ENCODE results near the gene CDHR2. TPM values are rescaled to one million over a fixed set of nuclear protein-coding genes. Genes with fewer than 3 reads are reported as not detected.
"Not testable (repeated sequence)": the region's sequence is repeated elsewhere in the genome, so short reads cannot be mapped to it uniquely, and the experiment has no call there.

The CDHR2 gene
- total and polyA plus RNA-seq, 3 donors from 2014 or later, result 32.0 to 60.5 (median 39.8) TPM

DNA sequence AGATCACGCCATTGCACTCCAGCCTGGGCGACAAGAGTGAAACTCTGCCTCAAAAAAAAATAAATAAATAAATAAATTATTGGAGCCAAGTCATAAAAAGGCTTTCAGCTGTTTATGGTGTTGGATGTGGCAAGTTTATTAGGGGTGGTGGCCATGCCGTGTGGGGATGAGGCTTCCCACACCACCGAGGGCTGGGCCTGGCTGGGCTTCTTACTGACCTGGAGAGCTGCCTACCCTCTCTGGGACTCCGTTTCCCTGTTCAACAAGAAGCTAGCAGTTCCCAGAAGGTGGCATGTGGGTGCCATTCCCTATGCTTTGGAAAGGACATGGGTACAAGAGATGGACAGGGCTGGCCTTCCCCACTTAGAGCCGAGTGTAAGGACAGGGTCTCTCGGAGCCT lies 38.3 kb downstream of the CDHR2 start:
- Histone ChIP-seq H3K4me3 (no peak overlapping the region), H3K27me3 (no peaks in the 10 kb centered on the region), H3K27ac (no peak overlapping the region), H3K9me3 (no peaks in the 10 kb centered on the region), H3K36me3 (ENCODE audit: low read depth, missing control alignments) (no peaks in the 10 kb centered on the region), H3K4me1 (no peaks in the 10 kb centered on the region)
- 82 to 85% methylated on average over 7 of the region's 7 CpGs for WGBS, 2 donors
- TF ChIP-seq, protein P1, sequence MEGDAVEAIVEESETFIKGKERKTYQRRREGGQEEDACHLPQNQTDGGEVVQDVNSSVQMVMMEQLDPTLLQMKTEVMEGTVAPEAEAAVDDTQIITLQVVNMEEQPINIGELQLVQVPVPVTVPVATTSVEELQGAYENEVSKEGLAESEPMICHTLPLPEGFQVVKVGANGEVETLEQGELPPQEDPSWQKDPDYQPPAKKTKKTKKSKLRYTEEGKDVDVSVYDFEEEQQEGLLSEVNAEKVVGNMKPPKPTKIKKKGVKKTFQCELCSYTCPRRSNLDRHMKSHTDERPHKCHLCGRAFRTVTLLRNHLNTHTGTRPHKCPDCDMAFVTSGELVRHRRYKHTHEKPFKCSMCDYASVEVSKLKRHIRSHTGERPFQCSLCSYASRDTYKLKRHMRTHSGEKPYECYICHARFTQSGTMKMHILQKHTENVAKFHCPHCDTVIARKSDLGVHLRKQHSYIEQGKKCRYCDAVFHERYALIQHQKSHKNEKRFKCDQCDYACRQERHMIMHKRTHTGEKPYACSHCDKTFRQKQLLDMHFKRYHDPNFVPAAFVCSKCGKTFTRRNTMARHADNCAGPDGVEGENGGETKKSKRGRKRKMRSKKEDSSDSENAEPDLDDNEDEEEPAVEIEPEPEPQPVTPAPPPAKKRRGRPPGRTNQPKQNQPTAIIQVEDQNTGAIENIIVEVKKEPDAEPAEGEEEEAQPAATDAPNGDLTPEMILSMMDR (IDR thresholded peaks at IDR 0.05), result no peak
- no peak for TF ChIP-seq POLR2A (IDR thresholded peaks at IDR 0.05)
- intact Hi-C loops (cut with DNase I; ENCODE audit: low total_unique reads), result no loop called here
- DNase-seq, result no peak

DNA sequence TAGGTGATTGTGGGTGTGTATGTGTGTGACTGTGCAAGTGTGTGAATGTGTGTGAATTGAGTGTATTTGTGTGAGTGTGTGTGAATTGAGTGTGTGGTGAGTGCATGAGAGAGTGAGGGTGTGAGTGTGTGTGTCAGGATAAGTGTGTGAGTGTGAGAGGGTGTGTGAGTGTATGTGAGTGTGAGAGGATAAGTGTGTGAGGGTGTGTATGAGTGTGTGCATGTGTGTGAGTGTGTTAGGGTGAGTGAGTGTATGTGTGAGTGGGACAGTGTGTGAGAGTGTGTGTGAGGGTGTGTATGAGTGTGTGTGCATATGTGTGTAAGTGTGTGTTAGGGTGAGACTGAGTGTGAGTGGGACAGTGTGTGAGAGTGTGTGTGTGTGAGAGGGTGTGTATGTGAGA lies 39.2 kb downstream of the CDHR2 start:
- Histone ChIP-seq H3K27ac (no peak overlapping the region), H3K4me3 (no peak overlapping the region), H3K36me3 (ENCODE audit: low read depth, missing control alignments) (no peaks in the 10 kb centered on the region), H3K9me3 (no peaks in the 10 kb centered on the region), H3K4me1 (no peaks in the 10 kb centered on the region), H3K27me3 (no peaks in the 10 kb centered on the region)
- intact Hi-C loops (cut with DNase I; ENCODE audit: low total_unique reads), result no loop called here
- no peak for DNase-seq
- TF ChIP-seq, protein P1 (IDR thresholded peaks at IDR 0.05), result no peak
- no peak for TF ChIP-seq POLR2A (IDR thresholded peaks at IDR 0.05)

DNA sequence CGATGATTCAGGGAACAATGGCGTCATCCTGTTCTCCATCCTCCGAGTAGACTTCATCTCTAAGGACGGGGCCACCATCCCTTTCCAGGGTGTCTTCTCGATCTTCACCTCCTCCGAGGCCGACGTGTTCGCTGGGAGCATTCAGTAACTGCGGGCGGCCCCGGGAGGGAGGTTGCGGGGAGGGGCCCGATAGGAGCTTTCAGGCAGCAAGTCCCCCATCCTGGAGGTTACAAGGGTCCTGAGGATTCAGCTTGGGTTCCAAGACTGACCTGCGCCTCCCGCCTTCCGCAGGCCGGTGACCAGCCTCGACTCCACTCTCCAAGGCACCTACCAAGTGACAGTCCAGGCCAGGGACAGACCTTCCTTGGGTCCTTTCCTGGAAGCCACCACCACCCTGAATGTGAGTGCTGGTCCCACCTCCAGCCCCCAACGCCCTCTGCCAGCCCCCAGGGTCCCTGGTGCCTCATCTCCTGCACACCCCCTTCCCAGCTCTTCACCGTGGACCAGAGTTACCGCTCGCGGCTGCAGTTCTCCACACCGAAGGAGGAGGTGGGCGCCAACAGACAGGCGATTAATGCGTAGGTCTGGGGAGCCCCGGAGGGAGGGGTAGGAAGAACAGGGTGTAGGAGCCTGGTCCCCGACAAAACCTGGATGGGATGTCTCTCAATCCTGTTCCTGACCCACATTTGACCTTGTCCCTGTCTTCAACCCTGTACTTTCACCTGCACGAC lies 40.1 kb downstream of the CDHR2 start:
- Histone ChIP-seq H3K4me1 (no peaks in the 10 kb centered on the region), H3K4me3 (no peak overlapping the region), H3K27ac (no peak overlapping the region), H3K9me3 (no peaks in the 10 kb centered on the region), H3K27me3 (no peaks in the 10 kb centered on the region), H3K36me3 (ENCODE audit: low read depth, missing control alignments) (no peaks in the 10 kb centered on the region)
- WGBS, 2 donors, result 81 to 88% methylated on average over 18 to 31 of the region's 31 CpGs
- no peak for TF ChIP-seq POLR2A (IDR thresholded peaks at IDR 0.05)
- TF ChIP-seq, protein P1 (IDR thresholded peaks at IDR 0.05), result no peak
- no peak for DNase-seq
- intact Hi-C loops (cut with DNase I; ENCODE audit: low total_unique reads), result no loop called here

DNA sequence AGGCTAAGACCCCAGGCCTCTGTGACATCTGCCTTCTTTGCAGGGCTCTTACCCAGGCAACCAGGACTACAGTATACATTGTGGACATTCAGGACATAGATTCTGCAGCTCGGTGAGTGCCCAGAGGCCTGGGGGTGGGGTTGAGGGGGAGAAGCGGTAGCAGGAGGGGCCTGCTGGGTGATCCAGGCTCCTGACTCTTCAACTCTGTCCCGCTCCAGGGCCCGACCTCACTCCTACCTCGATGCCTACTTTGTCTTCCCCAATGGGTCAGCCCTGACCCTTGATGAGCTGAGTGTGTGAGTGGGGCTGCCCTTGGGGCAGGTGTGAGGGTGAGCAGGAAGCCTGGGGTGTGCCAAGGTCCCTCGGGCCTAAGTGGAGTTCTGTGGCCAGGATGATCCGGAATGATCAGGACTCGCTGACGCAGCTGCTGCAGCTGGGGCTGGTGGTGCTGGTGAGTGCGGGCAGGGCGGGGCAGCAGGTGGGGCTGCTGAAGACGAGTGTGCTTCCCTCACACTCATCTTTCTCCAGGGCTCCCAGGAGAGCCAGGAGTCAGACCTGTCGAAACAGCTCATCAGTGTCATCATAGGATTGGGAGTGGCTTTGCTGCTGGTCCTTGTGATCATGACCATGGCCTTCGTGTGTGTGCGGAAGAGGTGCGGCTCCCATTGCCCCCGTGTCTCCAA lies 41.0 kb downstream of the CDHR2 start:
- TF ChIP-seq, protein P1 (IDR thresholded peaks at IDR 0.05), result no peak
- no peak for DNase-seq
- Histone ChIP-seq H3K4me3 (no peak overlapping the region), H3K27me3 (no peaks in the 10 kb centered on the region), H3K4me1 (no peaks in the 10 kb centered on the region), H3K27ac (no peak overlapping the region), H3K36me3 (ENCODE audit: low read depth, missing control alignments) (no peaks in the 10 kb centered on the region), H3K9me3 (no peaks in the 10 kb centered on the region)
- 86 to 88% methylated on average over 12 to 17 of the region's 17 CpGs for WGBS, 2 donors
- intact Hi-C loops (cut with DNase I; ENCODE audit: low total_unique reads), result no loop called here

DNA sequence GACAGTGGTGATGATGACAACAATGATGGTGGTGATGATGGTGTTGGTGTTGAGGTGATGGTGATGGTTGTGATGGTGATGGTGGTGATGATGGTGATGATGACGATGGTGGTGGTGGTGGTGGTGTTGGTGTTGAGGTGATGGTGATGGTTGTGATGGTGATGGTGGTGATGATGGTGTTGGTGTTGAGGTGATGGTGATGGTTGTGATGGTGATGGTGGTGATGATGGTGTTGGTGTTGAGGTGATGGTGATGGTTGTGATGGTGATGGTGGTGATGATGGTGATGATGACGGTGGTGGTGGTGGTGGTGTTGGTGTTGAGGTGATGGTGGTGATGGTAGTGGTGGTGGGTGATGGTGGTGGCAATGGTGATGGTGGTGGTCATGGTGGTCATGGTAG lies 42.5 kb downstream of the CDHR2 start:
- H3K9me3 ChIP-seq; H3K36me3 ChIP-seq (ENCODE audit: low read depth, missing control alignments); DNase-seq; H3K27ac ChIP-seq; H3K4me1 ChIP-seq; H3K4me3 ChIP-seq; H3K27me3 ChIP-seq; intact Hi-C loops (cut with DNase I; ENCODE audit: low total_unique reads): not testable (repeated sequence)
- WGBS, 2 donors, result 13 to 25% methylated on average over 2 of the region's 2 CpGs

All from testis (tissue), 3 donors.